Activated T-cell treated with anti-CD3 and anti-CD28 coated beads for 4 hours (primary cell): ENCODE data around the gene SPRR2E.
"Not testable (repeated sequence)": the region's sequence is repeated elsewhere in the genome, so short reads cannot be mapped to it uniquely, and the experiment has no call there.

ENCODE experiments used
- DNase-seq: peaks from one replicate; pipeline ENCODE4 v3.0.0-alpha.2; 2020

The SPRR2E gene

DNA sequence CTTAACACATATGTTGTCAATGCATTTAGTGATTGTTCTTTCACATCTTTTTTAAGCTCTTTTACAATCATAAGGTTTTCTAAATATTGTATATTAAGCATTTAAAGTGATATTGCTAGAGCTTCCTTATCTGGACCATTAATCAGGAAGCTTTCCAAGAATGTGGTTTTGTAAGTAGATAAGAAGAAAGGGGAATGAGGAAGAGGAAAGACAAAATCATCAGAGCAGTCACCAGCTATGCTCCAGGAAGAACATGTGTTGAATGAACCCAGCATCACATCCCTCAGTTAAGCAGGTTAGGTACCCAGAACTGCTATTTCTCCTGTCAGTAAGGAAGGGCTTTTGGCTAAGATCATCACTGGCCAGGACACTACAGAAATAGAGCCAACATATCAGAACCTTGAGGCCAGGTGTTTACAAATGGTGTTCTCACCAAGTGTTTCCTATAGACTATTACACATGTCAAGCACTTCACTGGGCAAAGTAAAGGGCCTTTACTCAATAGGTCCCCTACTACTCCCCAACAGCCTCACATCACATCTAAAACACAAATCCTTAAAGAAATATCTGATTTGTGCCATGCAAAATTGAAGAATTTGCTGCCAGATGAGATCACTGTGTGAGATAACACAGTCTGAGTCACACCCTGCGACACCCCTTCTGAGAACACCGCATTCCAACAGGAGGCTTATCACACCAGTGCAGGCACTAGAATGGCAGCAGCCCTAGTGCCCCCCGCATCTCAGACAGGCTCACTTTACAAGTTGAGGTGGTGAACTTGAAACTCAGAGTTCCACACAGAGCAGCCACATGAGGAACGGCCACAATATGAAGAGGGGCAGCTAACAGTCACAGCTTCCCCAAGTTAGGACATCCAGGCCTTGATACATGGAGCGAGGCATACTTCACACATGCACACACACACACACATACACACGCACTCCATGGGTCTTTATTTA lies 35.2 kb downstream of the SPRR2E start:
- no peak for DNase-seq

DNA sequence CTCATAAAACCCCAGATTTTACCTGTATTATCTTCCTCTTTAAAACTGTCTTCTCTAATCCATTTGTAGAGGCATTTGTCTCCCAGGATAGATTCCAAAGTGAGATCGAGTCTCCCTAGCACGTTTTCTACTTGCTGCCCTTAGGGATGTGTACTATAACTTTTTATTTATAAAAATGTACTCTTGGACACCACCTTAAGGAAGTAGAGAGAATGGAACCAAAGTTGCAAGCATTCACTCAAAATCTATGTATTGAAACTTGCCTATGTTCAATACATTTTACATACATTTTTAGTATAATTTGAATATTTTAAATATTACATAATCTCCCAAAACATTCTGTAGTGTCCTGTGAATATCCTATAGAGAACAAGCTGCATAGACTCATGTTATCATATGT lies 36.2 kb downstream of the SPRR2E start:
- no peak for DNase-seq

- no peak for DNase-seq
Measured at GRCh38 chr1:153057375-153057774, 37.0 kb downstream of the SPRR2E start, which contains the start of gene SPRR2A. TSS of gene SPRR2A (minus strand) at chr1:153057512. CDS start at chr1:153056735, 777 bp downstream.

- DNase-seq, result not testable (repeated sequence)
Measured at GRCh38 chr1:153056111-153056510, 38.2 kb downstream of the SPRR2E start.

GRCh38 chr1:153049211-153049610 lies 45.1 kb downstream of the SPRR2E start:
- DNase-seq, result no peak
